Mucosa of descending colon (tissue), 3 donors: ENCODE measurements around the gene KRT20. TPM values are rescaled to one million over a fixed set of nuclear protein-coding genes. Genes with fewer than 3 reads are reported as not detected.

ENCODE experiments used
- ATAC-seq: fragments of 200-7000 bp; cut with Tn5 transposase; one replicate; pipeline ENCODE4 v1.9.1; 2020; ENCODE audit warnings: mild to moderate bottlenecking, moderate library complexity
- DNase-seq, 3 donors: peaks; one replicate each; pipeline ENCODE4 v3.0.0-alpha.2; 2020
- H3K36me3 ChIP-seq: fragments of 200-600 bp; one replicate; pipeline ENCODE4 v1.8.0; 2021; ENCODE audit warnings: low read depth, mild to moderate bottlenecking
- H3K4me1 ChIP-seq: fragments of 200-600 bp; one replicate; pipeline ENCODE4 v1.8.0; 2021; ENCODE audit warnings: low read depth, mild to moderate bottlenecking
- H3K4me3 ChIP-seq: fragments of 200-600 bp; one replicate; pipeline ENCODE4 v1.8.0; 2021; ENCODE audit warnings: mild to moderate bottlenecking
- H3K9me3 ChIP-seq: fragments of 200-600 bp; one replicate; pipeline ENCODE4 v1.8.0; 2021; ENCODE audit warnings: mild to moderate bottlenecking
- intact Hi-C, 2 donors: fragments of 100-400 bp; cut with DNase I in 1 of 2; cut with micrococcal nuclease in 1 of 2; formaldehyde crosslinking; loops; one replicate each; pipeline versions ENCODE4 v1.11.0 to v1.11.1; 2022; cut with DNase I, micrococcal nuclease
- total RNA-seq, 3 donors: library from RNA; stranded (reverse); fragmentation: NEBNext Ultra II Directional in 2 of 3; extraction: Animal tissue kit (Norgen Biotek cat#: 25700) in 2 of 3; gene quantifications; one replicate each; pipeline versions ENCODE4 v1.2.1 to v1.2.4, GENCODE V29; 2021 to 2023
- TF ChIP-seq, protein P1 (sequence below): fragments of 200-600 bp; IDR thresholded peaks from one replicate; pipeline ENCODE4 v1.8.0; 2022; ENCODE audit warnings: antibody characterized with exemption, mild to moderate bottlenecking
- donor health status: DM: no; HTN: no; CAD: no; lungs with moderate emphysema.
- donor health status: DM: no; HTN: no; CAD: no.
- donor health status: DM: no; HTN: yes; CAD: no.

Gene KRT20
- total RNA-seq, 3 donors from 2014 or later = 553 to 1,810 (median 1,312) TPM

DNA sequence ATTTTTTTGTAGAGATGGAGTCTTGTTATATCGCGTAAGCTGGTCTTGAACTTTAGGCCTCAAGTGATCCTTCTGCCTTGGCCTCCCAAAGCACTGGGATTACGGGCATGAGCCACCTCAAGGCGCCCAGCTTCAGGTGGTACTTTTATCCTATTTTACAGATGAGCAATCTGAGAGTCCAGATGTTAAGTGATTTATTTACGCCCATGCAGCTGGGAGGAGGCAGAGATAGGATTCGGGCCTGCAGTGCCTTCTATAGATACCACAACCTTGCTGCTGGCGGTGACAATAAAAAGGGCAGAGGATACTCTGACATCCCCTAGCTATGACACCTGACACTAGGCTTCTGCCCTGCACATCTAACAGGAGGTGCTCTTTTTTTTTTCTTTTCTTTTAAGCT, 13.7 kb downstream of the KRT20 start:
- DNase-seq = no peak
- no peak for ATAC-seq
- H3K4me3 ChIP-seq = no peak overlapping the region
- no peaks in the 10 kb centered on the region for H3K4me1 ChIP-seq
- no peaks in the 10 kb centered on the region for H3K9me3 ChIP-seq
- intact Hi-C loops = no loop called here
- TF ChIP-seq, protein P1, sequence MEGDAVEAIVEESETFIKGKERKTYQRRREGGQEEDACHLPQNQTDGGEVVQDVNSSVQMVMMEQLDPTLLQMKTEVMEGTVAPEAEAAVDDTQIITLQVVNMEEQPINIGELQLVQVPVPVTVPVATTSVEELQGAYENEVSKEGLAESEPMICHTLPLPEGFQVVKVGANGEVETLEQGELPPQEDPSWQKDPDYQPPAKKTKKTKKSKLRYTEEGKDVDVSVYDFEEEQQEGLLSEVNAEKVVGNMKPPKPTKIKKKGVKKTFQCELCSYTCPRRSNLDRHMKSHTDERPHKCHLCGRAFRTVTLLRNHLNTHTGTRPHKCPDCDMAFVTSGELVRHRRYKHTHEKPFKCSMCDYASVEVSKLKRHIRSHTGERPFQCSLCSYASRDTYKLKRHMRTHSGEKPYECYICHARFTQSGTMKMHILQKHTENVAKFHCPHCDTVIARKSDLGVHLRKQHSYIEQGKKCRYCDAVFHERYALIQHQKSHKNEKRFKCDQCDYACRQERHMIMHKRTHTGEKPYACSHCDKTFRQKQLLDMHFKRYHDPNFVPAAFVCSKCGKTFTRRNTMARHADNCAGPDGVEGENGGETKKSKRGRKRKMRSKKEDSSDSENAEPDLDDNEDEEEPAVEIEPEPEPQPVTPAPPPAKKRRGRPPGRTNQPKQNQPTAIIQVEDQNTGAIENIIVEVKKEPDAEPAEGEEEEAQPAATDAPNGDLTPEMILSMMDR = no peak
- no peaks in the 10 kb centered on the region for H3K36me3 ChIP-seq

GRCh38 chr17:40870136-40870535, 14.9 kb downstream of the KRT20 start:
- DNase-seq (no peak), ATAC-seq (no peak)
- no peaks in the 10 kb centered on the region for H3K36me3 ChIP-seq
- H3K4me3 ChIP-seq = no peak overlapping the region
- H3K4me1 ChIP-seq = no peaks in the 10 kb centered on the region
- H3K9me3 ChIP-seq = no peaks in the 10 kb centered on the region
- intact Hi-C loops = no loop called here
- TF ChIP-seq, protein P1 = no peak

- Histone ChIP-seq H3K36me3 (no peaks in the 10 kb centered on the region), H3K4me3 (no peak within 1 kb of the TSS), H3K9me3 (no peaks in the 10 kb centered on the region), H3K4me1 (no peaks in the 10 kb centered on the region)
- intact Hi-C loops = no loop called here
- TF ChIP-seq, protein P1 = no peak
- ATAC-seq (no peak), DNase-seq (no peak)
Observed at GRCh38 chr17:40866838-40867237, 18.2 kb downstream of the KRT20 start, which contains the start of gene KRT12. TSS of gene KRT12 (minus strand) at chr17:40867223. CDS start at chr17:40867186, 37 bp downstream.

DNA sequence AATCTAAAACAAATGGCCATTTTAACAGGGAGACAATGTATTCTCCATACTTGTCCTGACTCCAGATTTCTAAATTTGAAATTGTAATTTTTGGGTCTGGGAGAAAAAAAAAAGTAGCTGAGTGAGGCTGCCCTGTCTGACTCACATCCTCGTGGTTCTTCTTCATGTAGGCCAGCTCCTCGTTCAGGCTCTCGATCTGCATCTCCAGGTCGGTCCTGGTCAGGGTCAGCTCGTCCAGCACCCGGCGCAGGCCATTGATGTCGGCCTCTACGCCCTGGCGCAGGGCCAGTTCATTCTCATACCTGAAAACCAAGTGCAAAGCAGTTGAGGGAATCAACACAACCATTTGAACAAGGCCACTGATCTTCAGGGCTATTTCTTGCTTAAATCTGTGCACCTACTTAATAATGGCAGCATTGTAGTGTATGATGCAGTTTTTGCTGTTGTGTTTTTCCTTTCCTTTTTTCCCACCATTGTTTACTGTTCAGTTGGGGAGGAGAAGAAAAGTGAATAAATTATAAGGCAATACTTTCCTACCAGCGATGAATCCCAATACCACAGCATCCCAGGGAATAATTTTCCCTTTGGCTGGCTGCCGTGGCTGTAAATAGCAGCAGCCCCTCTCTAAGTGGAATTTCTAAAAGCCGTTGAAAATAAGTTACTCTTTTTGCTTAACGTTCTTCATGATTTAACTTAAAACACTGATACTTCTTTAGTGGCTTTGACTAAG, 20.2 kb downstream of the KRT20 start:
- DNase-seq = no peak
- intact Hi-C loops = no loop called here
- Histone ChIP-seq H3K9me3 (no peaks in the 10 kb centered on the region), H3K4me1 (peaks cover 2% of the 10 kb centered on the region), H3K36me3 (no peaks in the 10 kb centered on the region), H3K4me3 (no peak overlapping the region)
- ATAC-seq = no peak
- TF ChIP-seq, protein P1 = no peak

DNA sequence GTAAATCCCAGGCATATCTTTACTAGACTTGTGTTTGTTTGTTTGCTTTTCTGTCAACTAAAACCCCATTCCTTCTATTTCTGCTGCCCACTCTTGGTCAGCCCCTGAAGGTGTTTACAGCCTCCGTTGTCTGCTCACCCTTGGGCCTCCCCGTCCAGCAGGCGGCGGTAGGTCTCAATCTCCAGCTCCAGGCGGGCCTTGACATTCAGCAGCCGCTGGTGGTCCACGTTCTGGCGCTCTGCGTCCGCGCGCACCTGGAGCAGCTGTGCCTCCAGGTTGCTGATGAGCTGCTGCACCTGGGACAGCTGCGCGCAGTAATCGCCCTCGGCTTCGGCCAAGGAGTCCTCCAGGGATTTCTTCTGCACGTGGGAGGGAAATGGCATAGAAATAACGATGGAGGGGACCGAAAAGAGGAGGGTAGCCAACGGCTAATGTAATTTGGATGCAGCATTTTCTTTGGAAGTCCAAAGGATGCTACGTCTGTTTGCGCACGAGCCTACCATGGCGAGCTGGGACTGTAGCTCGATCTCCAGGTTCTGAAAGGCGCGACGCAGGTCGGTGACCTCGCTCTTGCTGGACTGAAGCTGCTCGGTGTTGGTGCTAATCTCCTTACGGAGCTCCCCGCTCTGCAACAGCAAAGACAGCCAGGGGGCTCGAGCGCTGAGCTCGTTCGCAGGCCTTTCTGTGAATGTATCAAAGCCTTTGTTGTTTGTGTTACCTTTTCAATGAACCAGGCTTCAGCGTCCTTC, 21.9 kb downstream of the KRT20 start:
- no peaks in the 10 kb centered on the region for H3K9me3 ChIP-seq
- no peak for DNase-seq
- TF ChIP-seq, protein P1 = no peak
- no peaks in the 10 kb centered on the region for H3K36me3 ChIP-seq
- intact Hi-C loops = no loop called here
- H3K4me1 ChIP-seq = peaks cover 6% of the 10 kb centered on the region
- H3K4me3 ChIP-seq = no peak overlapping the region
- no peak for ATAC-seq
